CD4-positive, alpha-beta T cell (primary cell): Measurements from ENCODE around the gene NEO1. TPM values are rescaled to one million over a fixed set of nuclear protein-coding genes. Genes with fewer than 3 reads are reported as not detected.

ENCODE experiments used
- ATAC-seq: fragments of 200-7000 bp; cut with Tn5 transposase; one replicate; pipeline ENCODE4 v1.10.0; 2022; ENCODE audit warnings: mild to moderate bottlenecking; ENCODE audit not compliant: poor library complexity
- CTCF ChIA-PET: fragments of 350-600 bp; sonication (Branson Sonifier 250); formaldehyde crosslinking; loops from one replicate; lab custom pipeline; 2021; ENCODE audit warnings: antibody characterized with exemption, inconsistent platforms; lab: Charles Lee
- POLR2A ChIA-PET: fragments of 350-600 bp; sonication (Branson Sonifier 250); formaldehyde crosslinking; loops from one replicate; lab custom pipeline; 2021; ENCODE audit warnings: antibody characterized with exemption, inconsistent platforms; lab: Charles Lee
- DNase-seq, 14 experiments: peaks; one replicate each; pipeline ENCODE4 v3.0.0-alpha.2; 2013 to 2020; ENCODE audit warnings: mixed read lengths in 2 of 14
- H3K27ac ChIP-seq, 2 donors: one replicate each; pipeline versions ENCODE4 v1.5.1 to v1.7.0; 2013; ENCODE audit warnings: low read length in 2 of 2, low read depth in 1 of 2, mild to moderate bottlenecking in 1 of 2
- H3K27me3 ChIP-seq, 2 experiments: 1 replicate in 1 of 2; 2 replicates in 1 of 2; pipeline versions ENCODE4 v1.6.1 to v1.7.0; 2013; ENCODE audit warnings: low read length in 2 of 2, control low read depth in 1 of 2, mild to moderate bottlenecking in 1 of 2, moderate library complexity in 1 of 2; ENCODE audit not compliant: insufficient read depth in 2 of 2, control insufficient read depth in 1 of 2
- H3K36me3 ChIP-seq: one replicate; pipeline ENCODE4 v1.6.1; 2013; ENCODE audit warnings: low read length, control low read depth; ENCODE audit not compliant: insufficient read depth
- H3K4me1 ChIP-seq: one replicate; pipeline ENCODE4 v1.6.1; 2013; ENCODE audit warnings: low read length, control low read depth; ENCODE audit not compliant: insufficient read depth
- H3K4me3 ChIP-seq: one replicate; pipeline ENCODE4 v1.5.1; 2013; ENCODE audit warnings: mild to moderate bottlenecking, low read length, moderate library complexity
- H3K9me3 ChIP-seq, 2 experiments: 1 replicate in 1 of 2; 2 replicates in 1 of 2; pipeline versions ENCODE4 v1.6.1 to v1.7.0; 2013; ENCODE audit warnings: low read length in 2 of 2, mild to moderate bottlenecking in 2 of 2, control low read depth in 1 of 2, moderate library complexity in 1 of 2; ENCODE audit not compliant: control insufficient read depth in 1 of 2, insufficient read depth in 1 of 2
- H3K27ac Mint-ChIP-seq: one replicate; pipeline ENCODE4 v1.8.0; 2020; ENCODE audit warnings: mixed read lengths
- H3K27me3 Mint-ChIP-seq: one replicate; pipeline ENCODE4 v1.8.0; 2021; ENCODE audit warnings: mixed read lengths
- H3K36me3 Mint-ChIP-seq: one replicate; pipeline ENCODE4 v1.8.0; 2021; ENCODE audit warnings: low read depth, mixed read lengths
- H3K4me1 Mint-ChIP-seq: one replicate; pipeline ENCODE4 v1.8.0; 2021; ENCODE audit warnings: low read depth, mixed read lengths
- H3K4me3 Mint-ChIP-seq: one replicate; pipeline ENCODE4 v1.8.0; 2020; ENCODE audit warnings: mild to moderate bottlenecking, mixed read lengths
- H3K9me3 Mint-ChIP-seq: one replicate; pipeline ENCODE4 v1.8.0; 2020; ENCODE audit warnings: mixed read lengths
- CTCF ChIP-seq: fragments of 200-600 bp; IDR thresholded peaks from one replicate; pipeline ENCODE4 v1.8.0; 2022; ENCODE audit warnings: antibody characterized with exemption, mild to moderate bottlenecking
- intact Hi-C, 2 experiments: fragments of 100-400 bp; cut with DNase I in 1 of 2; cut with micrococcal nuclease in 1 of 2; formaldehyde crosslinking; loops; one replicate each; pipeline versions ENCODE4 v1.15.1 to v1.9.0; 2023 to 2025; cut with DNase I, micrococcal nuclease
- total RNA-seq, 174 experiments: library from RNA in 2 of 174; stranded (reverse) in 2 of 174; gene quantifications; one replicate each; pipeline ENCODE4 v1.2.3 and lab custom pipeline; 2021 to 2026

NEO1 gene
- total RNA-seq, 2 experiments from 2014 or later: 6.0 to 8.0 TPM

GRCh38 chr15:73268457-73268856, 216.2 kb downstream of the NEO1 start:
- POLR2A ChIA-PET: no interaction called here
- no peak for ATAC-seq
- intact Hi-C loops: no loop called here

GRCh38 chr15:73270366-73271097, 218.3 kb downstream of the NEO1 start:
- intact Hi-C loops: loop anchor here (5.0 kb wide), 2 partner anchors 473 to 488 kb away; partner anchors contain the start of gene ADPGK (in 1 of the 2)
- Histone ChIP-seq H3K4me1 (no peaks in the 10 kb centered on the region), H3K9me3 (no peaks in the 10 kb centered on the region), H3K27ac (no peak overlapping the region), H3K27me3 (no peaks in the 10 kb centered on the region), H3K4me3 (no peak overlapping the region), H3K36me3 (peaks cover 6% of the 10 kb centered on the region)
- H3K9me3 Mint-ChIP-seq: no peaks in the 10 kb centered on the region
- H3K27me3 Mint-ChIP-seq: no peaks in the 10 kb centered on the region
- TF ChIP-seq CTCF: no peak
- no peaks in the 10 kb centered on the region for H3K4me1 Mint-ChIP-seq
- H3K4me3 Mint-ChIP-seq: no peak overlapping the region
- no peak overlapping the region for H3K27ac Mint-ChIP-seq
- ATAC-seq (no peak), DNase-seq (no peak)
- ChIA-PET POLR2A (no interaction called here), CTCF (no interaction called here)
- peaks cover 17% of the 10 kb centered on the region for H3K36me3 Mint-ChIP-seq

More at GRCh38 chr15:73268457-73268856, 216.2 kb downstream of the NEO1 start:
- no peak for TF ChIP-seq CTCF
- peaks cover 19% of the 10 kb centered on the region for H3K36me3 Mint-ChIP-seq
- Histone ChIP-seq H3K36me3 (peaks cover 6% of the 10 kb centered on the region), H3K9me3 (no peaks in the 10 kb centered on the region), H3K4me3 (no peak overlapping the region), H3K27ac (no peak overlapping the region), H3K4me1 (no peaks in the 10 kb centered on the region), H3K27me3 (no peaks in the 10 kb centered on the region)
- CTCF ChIA-PET: interaction anchor here (1.2 kb wide), 1 partner anchor 27 kb away, joined by 4 read pairs; no protein-coding TSS in a partner anchor
- no peak for DNase-seq
- H3K4me1 Mint-ChIP-seq: no peaks in the 10 kb centered on the region
- H3K27ac Mint-ChIP-seq: no peak overlapping the region
- H3K9me3 Mint-ChIP-seq: no peaks in the 10 kb centered on the region
- no peak overlapping the region for H3K4me3 Mint-ChIP-seq
- H3K27me3 Mint-ChIP-seq: no peaks in the 10 kb centered on the region

- DNase-seq (peak in 13 of 14 experiments; percentile 5 to 68 (median 32)), ATAC-seq (peak; percentile 65)
- H3K36me3 Mint-ChIP-seq: peaks cover 13% of the 10 kb centered on the region
- CTCF ChIA-PET: interaction anchor here (0.6 to 1.3 kb wide), 7 partner anchors 8 to 552 kb away, joined by 3 to 6 read pairs (median 4); no protein-coding TSS in a partner anchor
- Histone ChIP-seq H3K36me3 (peaks cover 6% of the 10 kb centered on the region), H3K27me3 (no peaks in the 10 kb centered on the region), H3K4me3 (no peak overlapping the region), H3K4me1 (no peaks in the 10 kb centered on the region), H3K27ac (no peak overlapping the region), H3K9me3 (no peaks in the 10 kb centered on the region)
- peak; percentile 72 for TF ChIP-seq CTCF
- H3K27me3 Mint-ChIP-seq: no peaks in the 10 kb centered on the region
- H3K4me3 Mint-ChIP-seq: no peak overlapping the region
- intact Hi-C loops: loop anchor here (2.0 to 5.0 kb wide), 5 partner anchors 33 to 553 kb away; partner anchors contain the start of gene ADPGK (in 1 of the 2)
- H3K27ac Mint-ChIP-seq: no peak overlapping the region
- H3K4me1 Mint-ChIP-seq: no peaks in the 10 kb centered on the region
- H3K9me3 Mint-ChIP-seq: no peaks in the 10 kb centered on the region
- POLR2A ChIA-PET: no interaction called here
These were observed 221.1 kb downstream of the NEO1 start for GRCh38 chr15:73273181-73274002.
